GM19438 (cell line): ENCODE results near the gene NRXN3.
"Not testable (repeated sequence)": the region's sequence is repeated elsewhere in the genome, so short reads cannot be mapped to it uniquely, and the experiment has no call there.

Source experiments
- ATAC-seq: cut with Tn5 transposase; IDR thresholded peaks from one replicate; pipeline ENCODE4 v1.9.1; 2021; ENCODE audit warnings: low read depth; ENCODE audit not compliant: unreplicated experiment

Gene NRXN3

GRCh38 chr14:79091381-79091963 lies 921.3 kb downstream of the NRXN3 start:
- no peak for ATAC-seq

- ATAC-seq = no peak
Observed at GRCh38 chr14:79093531-79093930, 923.4 kb downstream of the NRXN3 start.

GRCh38 chr14:79094951-79095350 lies 924.8 kb downstream of the NRXN3 start:
- ATAC-seq = no peak

- no peak for ATAC-seq
Observed at GRCh38 chr14:79096811-79097210, 926.6 kb downstream of the NRXN3 start.

DNA sequence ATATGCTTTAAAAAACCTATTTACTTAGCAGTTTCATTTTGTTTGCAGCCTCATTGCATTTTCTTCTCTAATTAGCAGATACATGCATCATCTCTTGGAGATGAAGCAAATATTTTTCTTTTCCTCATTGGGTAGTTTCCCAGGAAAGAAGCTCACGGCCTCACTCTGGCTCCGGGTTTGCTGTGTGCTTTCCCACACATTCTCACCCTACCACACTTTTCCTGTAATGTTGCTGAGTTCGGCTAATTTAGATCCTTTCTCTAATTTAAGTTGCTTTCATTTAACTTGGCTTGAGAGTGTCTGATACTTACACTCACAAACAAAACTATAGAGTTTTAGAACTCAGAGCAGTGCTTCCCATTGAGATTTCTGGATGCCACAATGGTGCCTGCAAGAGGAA lies 928.2 kb downstream of the NRXN3 start:
- no peak for ATAC-seq

DNA sequence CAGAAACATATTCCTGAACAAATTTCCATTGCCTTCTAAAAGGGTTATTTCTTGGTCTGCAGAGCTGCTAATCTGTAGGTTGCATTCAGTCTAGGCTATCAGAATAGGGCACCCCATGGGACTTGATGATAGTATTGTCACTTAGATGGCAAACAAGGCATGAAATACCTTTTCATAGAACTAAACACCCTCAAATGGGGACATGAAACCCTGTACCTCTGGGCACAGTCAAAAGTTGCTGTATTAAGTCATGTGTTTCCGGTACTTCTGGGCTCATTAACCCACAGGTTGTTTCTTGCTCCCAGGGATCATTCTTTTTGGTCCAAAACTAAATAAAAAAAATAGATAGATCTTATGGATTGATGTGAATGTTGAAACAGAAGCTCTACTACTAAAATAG lies 930.4 kb downstream of the NRXN3 start:
- no peak for ATAC-seq

GRCh38 chr14:79101388-79101787 lies 931.2 kb downstream of the NRXN3 start:
- ATAC-seq = no peak

GRCh38 chr14:79103764-79104163 lies 933.6 kb downstream of the NRXN3 start:
- no peak for ATAC-seq

DNA sequence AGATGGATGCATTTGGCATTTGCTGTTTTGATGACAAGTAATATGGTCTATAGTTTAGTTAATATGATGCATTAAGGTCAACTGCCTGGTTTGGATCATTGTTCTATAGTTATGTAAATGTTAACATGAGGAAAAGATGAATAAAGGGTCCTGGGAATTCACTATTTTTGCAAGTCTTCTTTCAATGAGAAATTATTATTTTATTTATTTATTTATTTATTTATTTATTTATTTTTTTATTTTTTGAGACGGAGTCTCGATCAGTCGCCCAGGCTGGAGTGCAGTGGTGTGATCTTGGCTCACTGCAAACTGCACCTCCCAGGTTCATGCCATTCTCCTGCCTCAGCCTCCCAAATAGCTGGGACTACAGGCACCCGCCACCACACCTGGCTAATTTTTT lies 940.4 kb downstream of the NRXN3 start:
- ATAC-seq = not testable (repeated sequence)

DNA sequence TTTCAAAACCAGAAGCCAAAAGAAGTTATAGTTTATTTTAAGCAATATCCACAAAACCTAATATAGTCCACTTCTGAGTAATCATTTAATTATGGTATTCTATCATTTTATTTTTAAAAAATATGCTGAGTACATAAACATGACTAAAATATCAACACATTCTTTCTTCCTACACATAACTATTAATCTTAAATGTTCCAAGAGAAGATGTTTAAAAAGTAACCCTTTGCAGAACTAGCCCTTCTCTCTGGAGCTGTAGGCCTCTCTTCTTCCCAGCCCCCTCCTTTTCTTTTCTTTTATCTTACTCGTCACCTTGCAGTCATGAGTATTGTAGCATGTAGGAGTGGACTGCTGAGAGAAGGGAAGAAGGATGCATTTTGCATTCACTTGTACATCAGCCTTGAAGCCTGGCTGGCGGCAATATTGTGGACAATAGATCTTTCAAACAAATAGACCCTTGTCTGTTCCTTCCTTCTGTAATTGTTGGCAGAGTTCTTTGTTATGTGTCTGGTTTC lies 941.9 kb downstream of the NRXN3 start:
- no peak for ATAC-seq

GRCh38 chr14:79117561-79117960 lies 947.4 kb downstream of the NRXN3 start:
- ATAC-seq = no peak

DNA sequence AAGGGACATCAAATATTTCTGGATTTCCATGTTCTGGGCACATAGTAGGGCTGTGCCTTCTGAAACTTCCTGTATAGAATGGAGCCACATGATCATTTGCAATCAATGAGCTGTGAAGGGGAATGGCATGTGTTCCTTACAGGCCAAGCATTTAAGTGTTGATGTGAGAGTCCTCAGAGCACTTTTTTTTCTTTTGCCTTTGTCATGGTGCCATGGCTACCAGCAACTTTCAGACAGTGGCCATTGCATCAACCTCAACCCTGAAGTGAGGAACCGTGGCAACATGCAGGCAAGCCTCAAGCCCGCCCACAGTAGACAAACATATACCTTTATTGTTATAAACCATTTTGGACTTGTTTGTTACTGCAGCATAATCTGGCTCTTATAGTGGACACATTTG lies 948.1 kb downstream of the NRXN3 start:
- ATAC-seq = no peak

GRCh38 chr14:79134361-79134760 lies 964.2 kb downstream of the NRXN3 start:
- ATAC-seq = no peak

GRCh38 chr14:79136071-79137044 lies 966.2 kb downstream of the NRXN3 start:
- no peak for ATAC-seq

DNA sequence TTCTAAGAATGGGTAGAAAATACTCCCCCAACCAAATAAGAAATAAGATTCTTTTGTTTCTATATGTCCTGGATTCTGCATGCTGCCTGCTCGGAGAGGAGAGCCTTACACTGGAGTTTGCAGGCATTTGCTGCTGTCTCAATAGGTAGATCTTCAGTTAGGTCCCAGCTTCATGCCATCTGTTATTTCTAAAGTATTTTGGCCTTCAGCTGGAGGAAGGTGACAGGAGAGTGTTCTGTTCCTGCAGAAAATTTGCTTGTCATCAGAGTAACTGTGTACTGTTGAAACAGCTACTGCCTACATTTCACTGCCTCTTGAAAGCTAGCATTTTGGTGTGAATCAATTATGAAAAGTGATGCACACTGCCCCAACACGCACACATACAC lies 966.9 kb downstream of the NRXN3 start:
- ATAC-seq = no peak

DNA sequence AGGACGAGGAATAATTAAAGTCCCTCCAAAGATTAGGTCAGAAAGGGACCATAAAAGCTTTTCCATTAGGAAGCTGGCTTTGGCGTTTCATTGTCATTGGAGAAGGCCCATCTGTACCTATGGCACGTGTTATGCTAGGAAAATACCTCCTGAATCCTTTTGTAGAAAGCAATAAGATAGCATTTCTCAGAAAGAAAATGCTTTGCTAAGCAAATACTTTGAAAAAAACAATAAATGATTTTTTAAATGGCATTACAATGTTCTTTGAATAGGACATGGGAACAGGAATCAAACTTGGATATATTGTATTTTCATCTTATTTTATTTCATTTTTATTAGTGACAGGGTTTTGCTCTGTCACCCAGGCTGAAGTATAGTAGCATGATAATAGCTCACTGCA lies 967.7 kb downstream of the NRXN3 start:
- ATAC-seq = no peak

- no peak for ATAC-seq
Observed at GRCh38 chr14:79144896-79145295, 974.7 kb downstream of the NRXN3 start.

GRCh38 chr14:79150226-79150625 lies 980.1 kb downstream of the NRXN3 start:
- ATAC-seq = no peak

DNA sequence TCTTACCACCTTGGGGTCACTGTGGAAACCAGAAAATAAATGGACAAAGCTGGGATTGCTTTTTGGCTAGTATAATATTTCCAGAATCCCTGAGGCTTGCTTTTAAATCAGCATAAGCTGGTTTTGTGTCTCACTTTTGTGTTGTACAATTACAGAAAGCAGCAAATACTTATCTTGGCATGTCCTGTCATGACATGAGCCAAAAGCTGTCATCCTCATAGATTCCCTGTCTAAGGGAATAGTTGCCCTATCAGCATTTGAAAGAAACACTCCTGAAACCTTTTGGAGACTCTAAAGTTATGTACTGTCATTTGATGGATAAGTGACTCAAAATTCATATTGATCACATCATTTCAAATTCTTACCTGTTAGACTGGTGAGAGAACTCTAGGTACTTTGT lies 987.2 kb downstream of the NRXN3 start:
- no peak for ATAC-seq

GRCh38 chr14:79161571-79161970 lies 991.4 kb downstream of the NRXN3 start:
- ATAC-seq = no peak

- no peak for ATAC-seq
Observed at GRCh38 chr14:79162833-79163232, 992.7 kb downstream of the NRXN3 start.
